ENCODE results near the gene ZNF766. TPM values are rescaled to one million over a fixed set of nuclear protein-coding genes. Genes with fewer than 3 reads are reported as not detected.
A peak's percentile ranks its signal among the peaks of the same experiment; 100 is the strongest.
"Not testable (repeated sequence)": the region's sequence is repeated elsewhere in the genome, so short reads cannot be mapped to it uniquely, and the experiment has no call there.

The ZNF766 gene
- total and polyA plus RNA-seq, 2 donors from 2014 or later, result 8.4 to 22.8 TPM

DNA sequence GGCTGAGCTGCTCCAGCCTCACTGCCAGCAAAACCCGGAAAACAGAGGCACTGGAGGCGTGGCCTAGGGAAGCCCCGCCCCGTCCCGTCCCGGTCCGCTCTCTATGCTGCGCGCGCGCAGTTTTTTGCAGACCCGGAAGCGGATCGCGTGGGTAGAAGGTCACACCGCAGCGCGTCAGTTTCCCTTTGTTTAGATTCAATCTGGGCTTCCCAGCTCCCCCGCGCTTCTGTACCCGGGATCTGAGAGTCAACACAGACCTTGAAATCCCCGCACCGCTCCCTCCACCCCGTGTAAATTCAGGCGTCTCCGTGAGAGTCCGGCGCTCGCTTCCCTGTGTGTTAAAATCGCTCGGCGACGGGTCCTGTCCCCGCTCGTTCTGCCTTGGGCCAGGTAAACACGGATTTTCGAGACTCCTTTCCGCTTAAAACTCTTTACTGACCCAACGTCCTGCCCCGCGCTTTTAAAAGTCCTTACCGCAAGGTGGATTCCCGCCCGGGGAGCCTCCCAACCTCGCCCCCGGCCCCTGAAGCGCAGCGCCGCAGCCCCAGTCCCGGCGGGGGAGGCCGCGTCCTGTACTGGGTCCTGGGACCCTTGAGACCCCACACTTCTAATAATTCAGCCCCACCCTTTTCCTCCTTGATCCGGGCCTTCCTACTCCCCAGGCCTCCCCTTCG is 66.9 kb downstream of the ZNF766 start, which contains the start of gene ZNF610:
TSS of gene ZNF610 (plus strand) at position 127 of the 674 bp plus-strand sequence. CDS start 12,930 bp downstream, outside the sequence.
- Histone ChIP-seq H3K9me3 (ENCODE audit: control insufficient read depth in 2 of 3, insufficient read depth in 1 of 3, low read length in 3 of 3) (peaks cover 0 to 23% (median 11%) of the 10 kb centered on the region in 3 donors), H3K27me3 (ENCODE audit: control insufficient read depth, insufficient read depth, low read length) (no peaks in the 10 kb centered on the region), H3K9ac (ENCODE audit: low read length in 3 of 3) (peak within 1 kb of the TSS; percentile 72 to 86 (median 85)), H3K4me1 (ENCODE audit: control insufficient read depth in 2 of 3, insufficient read depth in 2 of 3, low read depth in 1 of 3, low read length in 3 of 3) (peaks cover 0 to 2% (median 0%) of the 10 kb centered on the region in 3 donors), H3K4me3 (ENCODE audit: low read length in 3 of 3) (peak within 1 kb of the TSS; percentile 80 to 89 (median 86)), H3K36me3 (ENCODE audit: control insufficient read depth in 2 of 3, insufficient read depth in 3 of 3, low read length in 3 of 3) (peaks cover 0 to 4% (median 0%) of the 10 kb centered on the region in 3 donors), H3K27ac (ENCODE audit: low read depth in 2 of 2, low read length in 2 of 2) (peak within 1 kb of the TSS; percentile 68 to 76)
- intact Hi-C loops (cut with DNase I), result no loop called here
- TF ChIP-seq, protein P1, sequence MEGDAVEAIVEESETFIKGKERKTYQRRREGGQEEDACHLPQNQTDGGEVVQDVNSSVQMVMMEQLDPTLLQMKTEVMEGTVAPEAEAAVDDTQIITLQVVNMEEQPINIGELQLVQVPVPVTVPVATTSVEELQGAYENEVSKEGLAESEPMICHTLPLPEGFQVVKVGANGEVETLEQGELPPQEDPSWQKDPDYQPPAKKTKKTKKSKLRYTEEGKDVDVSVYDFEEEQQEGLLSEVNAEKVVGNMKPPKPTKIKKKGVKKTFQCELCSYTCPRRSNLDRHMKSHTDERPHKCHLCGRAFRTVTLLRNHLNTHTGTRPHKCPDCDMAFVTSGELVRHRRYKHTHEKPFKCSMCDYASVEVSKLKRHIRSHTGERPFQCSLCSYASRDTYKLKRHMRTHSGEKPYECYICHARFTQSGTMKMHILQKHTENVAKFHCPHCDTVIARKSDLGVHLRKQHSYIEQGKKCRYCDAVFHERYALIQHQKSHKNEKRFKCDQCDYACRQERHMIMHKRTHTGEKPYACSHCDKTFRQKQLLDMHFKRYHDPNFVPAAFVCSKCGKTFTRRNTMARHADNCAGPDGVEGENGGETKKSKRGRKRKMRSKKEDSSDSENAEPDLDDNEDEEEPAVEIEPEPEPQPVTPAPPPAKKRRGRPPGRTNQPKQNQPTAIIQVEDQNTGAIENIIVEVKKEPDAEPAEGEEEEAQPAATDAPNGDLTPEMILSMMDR (IDR thresholded peaks at IDR 0.05; ENCODE audit: borderline replicate concordance, extremely low read depth, insufficient read depth), result no peak
- FAIRE-seq (no peak), DNase-seq (peak; percentile 94 to 97 (median 96))

DNA sequence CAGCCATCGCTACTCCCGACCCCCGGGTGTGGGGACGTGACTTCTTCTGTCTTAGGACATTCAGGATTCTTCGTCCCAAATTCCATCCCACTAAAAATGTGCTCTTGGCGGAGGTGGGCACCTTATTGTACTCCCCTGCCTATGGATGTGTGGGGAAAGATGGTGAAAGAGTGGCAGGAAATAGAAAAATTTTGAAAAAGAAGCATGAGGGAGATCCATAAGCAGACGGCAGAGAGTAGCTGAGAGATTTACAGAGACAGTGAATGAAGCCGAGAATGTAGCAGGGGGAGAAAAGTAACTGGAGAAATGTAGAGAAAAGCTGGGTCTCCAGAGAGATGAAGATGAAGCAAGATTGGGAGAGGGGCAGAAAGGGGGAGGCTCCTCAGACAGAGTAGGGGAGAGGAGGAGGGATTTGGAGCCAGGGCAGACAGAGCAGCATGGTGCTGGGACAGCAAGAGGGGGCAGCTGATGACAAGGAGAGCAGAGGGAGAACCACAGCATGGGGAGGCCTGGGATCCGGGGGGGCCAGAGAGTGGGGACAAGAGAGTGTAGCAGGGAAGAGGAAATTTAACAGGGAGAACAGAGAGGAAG is 67.5 kb downstream of the ZNF766 start:
- DNase-seq, result peak in 4 of 5 donors; percentile 17 to 57 (median 50)
- Histone ChIP-seq H3K27ac (ENCODE audit: low read depth in 2 of 2, low read length in 2 of 2) (peak overlapping the region in 1 of 2 donors; percentile 8), H3K4me3 (ENCODE audit: low read length in 3 of 3) (peak overlapping the region; percentile 80 to 89 (median 86)), H3K4me1 (ENCODE audit: control insufficient read depth in 2 of 3, insufficient read depth in 2 of 3, low read depth in 1 of 3, low read length in 3 of 3) (peaks cover 0 to 2% (median 0%) of the 10 kb centered on the region in 3 donors), H3K9ac (ENCODE audit: low read length in 3 of 3) (peak overlapping the region; percentile 72 to 86 (median 85)), H3K9me3 (ENCODE audit: control insufficient read depth in 2 of 3, insufficient read depth in 1 of 3, low read length in 3 of 3) (peaks cover 0 to 17% (median 4%) of the 10 kb centered on the region in 3 donors), H3K36me3 (ENCODE audit: control insufficient read depth in 2 of 3, insufficient read depth in 3 of 3, low read length in 3 of 3) (peaks cover 0 to 4% (median 0%) of the 10 kb centered on the region in 3 donors), H3K27me3 (ENCODE audit: control insufficient read depth, insufficient read depth, low read length) (no peaks in the 10 kb centered on the region)
- intact Hi-C loops (cut with DNase I), result no loop called here
- TF ChIP-seq, protein P1 (IDR thresholded peaks at IDR 0.05; ENCODE audit: borderline replicate concordance, extremely low read depth, insufficient read depth), result no peak
- FAIRE-seq, result no peak

DNA sequence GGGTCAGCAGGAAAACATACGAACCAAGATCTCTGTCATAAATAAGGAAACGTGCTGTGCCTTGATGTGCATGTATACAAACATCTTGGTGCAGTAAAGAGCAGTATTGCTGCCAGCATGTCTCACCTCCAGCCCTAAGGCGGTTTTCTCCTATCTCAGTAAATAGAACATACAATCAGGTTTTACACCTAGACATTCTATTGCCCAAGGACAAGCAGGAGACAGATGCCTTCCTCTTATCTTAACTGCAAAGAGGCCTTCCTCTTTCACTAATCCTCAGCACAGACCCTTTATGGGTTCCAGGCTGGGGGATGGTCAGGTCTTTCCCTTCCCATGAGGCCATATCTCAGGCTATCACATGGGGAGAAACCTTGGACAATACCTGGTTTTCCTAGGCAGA is 69.6 kb downstream of the ZNF766 start:
- FAIRE-seq; DNase-seq; H3K4me1 ChIP-seq (ENCODE audit: control insufficient read depth in 2 of 3, insufficient read depth in 2 of 3, low read depth in 1 of 3, low read length in 3 of 3); intact Hi-C loops (cut with DNase I); H3K27ac ChIP-seq (ENCODE audit: low read depth in 2 of 2, low read length in 2 of 2); H3K27me3 ChIP-seq (ENCODE audit: control insufficient read depth, insufficient read depth, low read length); H3K9me3 ChIP-seq (ENCODE audit: control insufficient read depth in 2 of 3, insufficient read depth in 1 of 3, low read length in 3 of 3); H3K9ac ChIP-seq (ENCODE audit: low read length in 3 of 3); H3K36me3 ChIP-seq (ENCODE audit: control insufficient read depth in 2 of 3, insufficient read depth in 3 of 3, low read length in 3 of 3); H3K4me3 ChIP-seq (ENCODE audit: low read length in 3 of 3): not testable (repeated sequence)

DNA sequence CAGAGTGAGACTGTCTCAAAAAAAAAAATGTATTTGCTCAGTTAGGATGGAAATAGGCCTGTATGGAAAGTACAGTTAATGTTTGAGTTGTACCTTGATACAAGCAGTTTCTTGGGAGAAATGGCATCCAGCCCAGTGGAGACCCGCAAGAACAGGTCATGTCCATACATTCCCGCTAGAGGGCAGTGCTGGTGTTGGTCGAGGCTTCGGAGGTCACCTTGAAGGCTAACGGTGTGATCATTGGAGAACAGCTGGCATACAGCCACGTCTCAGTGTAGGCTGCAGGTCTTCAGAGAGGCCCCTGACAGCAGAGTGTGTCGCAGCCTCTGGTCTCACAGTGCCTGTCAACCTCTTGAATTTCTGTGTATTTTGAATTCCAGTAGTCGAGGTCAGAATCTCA is 74.2 kb downstream of the ZNF766 start:
- intact Hi-C loops (cut with DNase I), result no loop called here
- H3K36me3 ChIP-seq (ENCODE audit: control insufficient read depth in 2 of 3, insufficient read depth in 3 of 3, low read length in 3 of 3), result peaks cover 2 to 11% (median 2%) of the 10 kb centered on the region in 3 donors
- peak in 4 of 5 donors; percentile 85 to 95 (median 89) for DNase-seq
- no peak overlapping the region for H3K9ac ChIP-seq (ENCODE audit: low read length in 3 of 3)
- no peak overlapping the region for H3K4me3 ChIP-seq (ENCODE audit: low read length in 3 of 3)
- H3K27ac ChIP-seq (ENCODE audit: low read depth in 2 of 2, low read length in 2 of 2), result no peak overlapping the region
- no peaks in the 10 kb centered on the region for H3K9me3 ChIP-seq (ENCODE audit: control insufficient read depth in 2 of 3, insufficient read depth in 1 of 3, low read length in 3 of 3)
- TF ChIP-seq, protein P1 (IDR thresholded peaks at IDR 0.05; ENCODE audit: borderline replicate concordance, extremely low read depth, insufficient read depth), result peak; percentile 59
- H3K4me1 ChIP-seq (ENCODE audit: control insufficient read depth in 2 of 3, insufficient read depth in 2 of 3, low read depth in 1 of 3, low read length in 3 of 3), result peaks cover 0 to 2% (median 0%) of the 10 kb centered on the region in 3 donors
- no peak for FAIRE-seq
- H3K27me3 ChIP-seq (ENCODE audit: control insufficient read depth, insufficient read depth, low read length), result no peaks in the 10 kb centered on the region

All from kidney (tissue), 14 donors.